ENCODE measurements around the gene SUSD1.

DNA sequence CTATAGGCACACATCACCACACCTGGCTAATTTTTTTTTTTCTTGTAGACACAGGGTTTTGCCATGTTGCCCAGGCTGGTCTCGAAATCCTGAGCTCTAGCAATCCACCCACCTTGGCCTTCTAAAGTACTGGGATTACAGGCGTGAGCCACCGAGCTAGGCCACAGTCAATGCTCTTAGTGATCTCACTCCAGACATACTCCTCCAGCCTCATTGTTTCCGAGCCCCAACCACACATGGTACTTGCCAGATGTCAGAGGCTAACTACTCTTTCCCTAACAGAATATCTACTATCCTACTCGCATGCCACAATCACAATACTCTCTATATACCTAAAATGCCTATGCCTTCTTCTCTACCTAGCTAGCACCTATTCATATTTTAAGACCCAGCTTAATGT is 17.1 kb downstream of the SUSD1 start:
- TF ChIP-seq, protein P1, sequence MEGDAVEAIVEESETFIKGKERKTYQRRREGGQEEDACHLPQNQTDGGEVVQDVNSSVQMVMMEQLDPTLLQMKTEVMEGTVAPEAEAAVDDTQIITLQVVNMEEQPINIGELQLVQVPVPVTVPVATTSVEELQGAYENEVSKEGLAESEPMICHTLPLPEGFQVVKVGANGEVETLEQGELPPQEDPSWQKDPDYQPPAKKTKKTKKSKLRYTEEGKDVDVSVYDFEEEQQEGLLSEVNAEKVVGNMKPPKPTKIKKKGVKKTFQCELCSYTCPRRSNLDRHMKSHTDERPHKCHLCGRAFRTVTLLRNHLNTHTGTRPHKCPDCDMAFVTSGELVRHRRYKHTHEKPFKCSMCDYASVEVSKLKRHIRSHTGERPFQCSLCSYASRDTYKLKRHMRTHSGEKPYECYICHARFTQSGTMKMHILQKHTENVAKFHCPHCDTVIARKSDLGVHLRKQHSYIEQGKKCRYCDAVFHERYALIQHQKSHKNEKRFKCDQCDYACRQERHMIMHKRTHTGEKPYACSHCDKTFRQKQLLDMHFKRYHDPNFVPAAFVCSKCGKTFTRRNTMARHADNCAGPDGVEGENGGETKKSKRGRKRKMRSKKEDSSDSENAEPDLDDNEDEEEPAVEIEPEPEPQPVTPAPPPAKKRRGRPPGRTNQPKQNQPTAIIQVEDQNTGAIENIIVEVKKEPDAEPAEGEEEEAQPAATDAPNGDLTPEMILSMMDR (IDR thresholded peaks at IDR 0.05) = no peak
- TF ChIP-seq POLR2A (IDR thresholded peaks at IDR 0.05) = no peak
- no peak for TF ChIP-seq POLR2AphosphoS5 (IDR thresholded peaks at IDR 0.05)
- no peak for TF ChIP-seq EP300 (IDR thresholded peaks at IDR 0.05)

Measured in upper lobe of left lung (tissue), 4 donors.